ENCODE results near the gene STK32B.
"Not testable (repeated sequence)": the region's sequence is repeated elsewhere in the genome, so short reads cannot be mapped to it uniquely, and the experiment has no call there.

The STK32B gene

GRCh38 chr4:5051278-5052203 lies at the start of gene STK32B:
Gene STK32B, plus strand, starts transcription at chr4:5051480.
- DNase-seq: no peak

- DNase-seq: not testable (repeated sequence)
Observed at GRCh38 chr4:5001641-5002040, 49.6 kb upstream of the STK32B start.

GRCh38 chr4:5003372-5003857 lies 47.9 kb upstream of the STK32B start:
- DNase-seq: no peak

- no peak for DNase-seq
Observed at GRCh38 chr4:5003918-5004317, 47.4 kb upstream of the STK32B start.

- no peak for DNase-seq
Observed at GRCh38 chr4:5004496-5004895, 46.8 kb upstream of the STK32B start.

GRCh38 chr4:5006932-5007331 lies 44.3 kb upstream of the STK32B start:
- not testable (repeated sequence) for DNase-seq

- DNase-seq: no peak
Observed at GRCh38 chr4:5009796-5010195, 41.5 kb upstream of the STK32B start.

GRCh38 chr4:5010984-5011383 lies 40.3 kb upstream of the STK32B start:
- no peak for DNase-seq

GRCh38 chr4:5012244-5012898 lies 38.9 kb upstream of the STK32B start:
- DNase-seq: no peak

GRCh38 chr4:5012958-5013357 lies 38.3 kb upstream of the STK32B start:
- DNase-seq: no peak

GRCh38 chr4:5014007-5014682 lies 37.1 kb upstream of the STK32B start:
- no peak for DNase-seq

- no peak for DNase-seq
Observed at GRCh38 chr4:5018096-5018495, 33.2 kb upstream of the STK32B start.

GRCh38 chr4:5018603-5019002 lies 32.7 kb upstream of the STK32B start:
- no peak for DNase-seq

- DNase-seq: no peak
Observed at GRCh38 chr4:5019274-5019673, 32.0 kb upstream of the STK32B start, which contains the start of gene CYTL1. Gene CYTL1, minus strand, starts transcription at chr4:5019458. Its CDS starts 13 bp downstream, at chr4:5019445.

GRCh38 chr4:5019796-5020195 lies 31.5 kb upstream of the STK32B start:
- DNase-seq: no peak

GRCh38 chr4:5020341-5020740 lies 30.9 kb upstream of the STK32B start:
- no peak for DNase-seq

- DNase-seq: no peak
Observed at GRCh38 chr4:5021546-5021945, 29.7 kb upstream of the STK32B start.

GRCh38 chr4:5024673-5025072 lies 26.6 kb upstream of the STK32B start:
- DNase-seq: no peak

- no peak for DNase-seq
Observed at GRCh38 chr4:5026371-5026770, 24.9 kb upstream of the STK32B start.

GRCh38 chr4:5027346-5027745 lies 23.9 kb upstream of the STK32B start:
- DNase-seq: no peak

- no peak for DNase-seq
Observed at GRCh38 chr4:5028480-5028879, 22.8 kb upstream of the STK32B start.

GRCh38 chr4:5029447-5029846 lies 21.8 kb upstream of the STK32B start:
- no peak for DNase-seq

GRCh38 chr4:5030221-5030620 lies 21.1 kb upstream of the STK32B start:
- DNase-seq: no peak

Data from activated naive CD4-positive, alpha-beta T cell treated with Interleukin-2 at 50 U/mL for 16 hours (primary cell).